T-helper 1 cell (primary cell): ENCODE data around the gene SYT8.

ENCODE experiments used
- DNase-seq, 5 donors: peaks; one replicate each; pipeline ENCODE4 v3.0.0-alpha.2; 2012 to 2020

SYT8 gene

GRCh38 chr11:1832211-1832919, 2.4 kb upstream of the SYT8 start:
- DNase-seq = peak in 4 of 5 donors; percentile 42 to 60 (median 58)

DNA sequence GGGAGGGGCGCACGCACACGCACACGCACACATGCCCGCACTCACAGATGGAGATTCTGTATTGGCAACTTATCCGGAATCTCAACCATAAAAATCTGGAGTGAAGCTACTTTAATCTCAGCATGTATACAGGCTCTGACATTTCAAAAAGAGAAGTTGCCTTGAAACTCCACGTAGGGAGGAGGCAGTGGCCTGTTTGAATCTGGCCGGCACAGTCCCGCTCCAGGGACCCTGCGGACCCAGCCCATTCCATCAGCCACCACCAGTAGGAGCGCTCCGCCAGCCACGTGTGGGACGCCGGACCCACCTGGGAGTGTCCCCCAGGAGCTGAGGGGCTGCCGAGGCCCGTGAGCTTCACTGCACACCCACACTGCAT, 1.9 kb upstream of the SYT8 start:
- DNase-seq = no peak

DNA sequence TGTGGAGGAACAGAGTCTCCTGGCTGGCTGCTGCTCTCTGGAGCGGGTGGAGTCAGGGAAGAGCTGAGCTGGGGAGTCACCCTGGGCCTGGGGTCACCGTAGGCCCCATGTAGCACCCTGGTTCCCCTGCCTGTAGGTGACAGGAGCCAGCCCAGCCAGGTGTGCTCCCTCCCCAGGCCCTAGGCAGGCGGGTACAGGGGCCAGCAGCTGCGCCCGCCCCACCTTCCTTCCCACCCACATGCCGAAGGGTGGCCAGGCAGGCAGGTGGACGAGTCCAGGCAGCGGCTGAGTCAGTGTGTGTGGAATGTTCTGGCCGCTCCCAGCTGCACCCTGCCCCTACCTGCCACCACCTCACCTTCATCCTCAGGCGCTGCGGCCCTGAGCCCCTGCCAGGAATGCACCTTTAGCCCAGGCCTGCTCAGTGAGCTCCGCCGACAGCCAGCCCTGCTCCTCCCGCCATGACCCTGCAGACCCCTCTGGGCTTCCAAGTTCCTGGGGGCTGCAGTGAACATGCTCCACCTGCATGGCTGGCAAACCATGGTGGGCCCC, 654 bp upstream of the SYT8 start:
- peak in 1 of 5 donors; percentile 6 for DNase-seq

DNA sequence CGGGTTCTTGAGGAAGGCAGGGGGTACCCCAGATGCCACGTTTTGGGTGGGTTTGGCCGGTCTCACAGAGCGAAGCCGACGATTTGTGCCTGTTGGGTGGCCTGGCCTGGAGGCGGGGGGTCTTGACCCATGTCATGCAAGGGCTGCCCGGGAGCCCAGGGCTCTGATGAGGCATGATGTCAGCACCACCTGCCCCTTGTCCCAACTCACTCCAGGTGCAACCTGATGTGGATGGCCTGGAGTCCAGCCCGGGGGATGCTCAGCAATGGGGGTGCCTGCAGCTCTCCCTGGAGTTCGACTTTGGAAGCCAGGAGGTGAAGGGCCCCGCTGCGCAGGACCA, 851 bp downstream of the SYT8 start:
- peak in 1 of 5 donors; percentile 5 for DNase-seq

- peak in 1 of 5 donors; percentile 11 for DNase-seq
These were observed 1.5 kb downstream of the SYT8 start for GRCh38 chr11:1836011-1836945.

DNA sequence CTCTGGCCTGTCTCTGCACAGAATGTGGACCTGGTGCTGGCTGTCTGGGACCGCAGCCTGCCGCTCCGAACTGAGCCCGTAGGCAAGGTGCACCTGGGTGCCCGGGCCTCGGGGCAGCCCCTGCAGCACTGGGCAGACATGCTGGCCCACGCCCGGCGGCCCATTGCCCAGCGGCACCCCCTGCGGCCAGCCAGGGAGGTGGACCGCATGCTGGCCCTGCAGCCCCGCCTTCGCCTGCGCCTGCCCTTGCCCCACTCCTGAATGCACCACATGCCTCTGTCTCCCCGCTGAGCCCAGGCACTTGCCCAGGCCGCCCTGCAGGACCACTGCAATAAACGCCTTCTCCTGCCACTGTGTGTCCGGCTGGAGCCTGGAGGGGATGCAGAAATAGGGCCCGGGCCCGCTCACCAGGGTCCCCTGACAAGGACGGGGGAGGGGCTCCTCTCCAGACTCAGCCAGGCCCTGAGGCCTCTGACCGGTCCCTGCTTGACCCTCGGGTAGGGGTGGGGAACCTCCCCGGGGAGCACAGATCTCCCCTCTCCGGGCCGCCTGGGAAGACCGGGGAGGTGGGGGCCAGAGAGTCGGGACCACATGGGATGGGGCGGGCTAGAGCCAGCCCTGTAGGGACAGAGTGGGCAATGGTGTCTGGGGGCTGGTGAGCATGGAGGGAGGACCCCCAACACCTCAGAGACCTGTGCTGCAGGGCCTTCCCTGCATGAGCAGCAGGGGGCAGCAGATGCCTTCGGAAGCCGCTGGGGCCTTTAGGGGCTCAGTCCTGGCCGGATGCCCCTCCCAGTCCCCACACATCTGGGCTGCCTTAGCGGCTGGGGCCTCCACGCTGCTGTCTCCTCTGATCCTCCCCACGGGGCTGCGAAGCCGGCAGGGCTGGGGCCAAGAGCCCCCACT, 2.6 kb downstream of the SYT8 start:
- DNase-seq = peak; percentile 55 to 75 (median 73)

DNA sequence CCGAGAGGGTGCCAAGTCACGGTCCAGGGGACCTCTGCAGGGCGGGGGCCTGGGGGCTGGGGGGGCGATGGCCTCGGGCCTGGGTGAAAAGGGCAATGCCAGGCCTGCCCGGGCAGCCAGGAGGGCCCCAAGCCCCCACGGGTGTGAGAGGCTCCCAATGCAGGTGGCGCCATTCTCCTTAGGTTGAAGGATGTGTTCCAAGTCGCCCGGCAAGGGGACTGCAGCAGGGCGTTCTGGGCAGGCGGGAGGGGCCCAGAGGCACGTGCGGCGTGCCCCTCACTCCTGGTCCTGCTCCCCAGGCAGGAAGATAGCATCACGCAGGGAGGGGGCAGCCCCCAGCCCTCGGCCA, 3.3 kb downstream of the SYT8 start:
- no peak for DNase-seq

DNA sequence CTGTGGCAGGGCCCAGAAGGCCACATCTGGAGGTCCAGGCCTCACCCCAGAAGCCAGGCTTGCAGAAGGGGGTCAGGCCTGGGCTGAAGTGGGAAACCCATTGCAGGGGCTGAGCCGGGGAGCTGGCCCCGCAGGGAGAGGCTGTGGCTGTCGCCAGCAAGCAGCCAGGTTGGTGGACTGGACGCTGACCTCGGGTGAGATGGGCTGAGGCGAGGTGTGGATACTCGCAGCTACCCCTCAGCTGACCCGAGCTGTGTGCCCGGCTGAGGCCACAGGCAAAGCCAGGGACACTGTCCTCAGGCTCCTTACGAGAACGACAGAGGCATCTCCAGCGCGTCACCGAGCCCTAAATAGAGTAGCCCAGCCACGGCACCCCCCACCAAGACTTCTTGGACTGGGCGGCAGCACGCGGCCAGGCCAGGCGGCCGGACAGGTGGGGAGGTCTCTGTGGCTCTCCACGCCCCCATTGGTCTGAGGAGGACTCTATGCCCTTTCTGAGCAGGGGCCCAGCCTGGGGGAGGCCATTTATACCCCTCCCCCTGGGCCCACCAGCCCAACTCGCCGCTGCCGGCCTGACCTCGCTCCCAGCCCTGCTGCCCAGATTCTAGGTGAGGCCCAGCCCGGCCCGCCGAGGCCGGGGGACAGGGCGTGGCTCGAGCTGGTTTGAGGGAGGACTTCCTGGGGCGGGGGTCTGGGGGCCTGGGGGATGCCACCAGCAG, 3.8 kb downstream of the SYT8 start, which contains the start of gene TNNI2:
TNNI2 (plus strand) TSS at position 556 of the 719 bp plus-strand sequence. CDS start 716 bp downstream, outside the sequence.
- peak in 2 of 5 donors; percentile 2 to 4 for DNase-seq

DNA sequence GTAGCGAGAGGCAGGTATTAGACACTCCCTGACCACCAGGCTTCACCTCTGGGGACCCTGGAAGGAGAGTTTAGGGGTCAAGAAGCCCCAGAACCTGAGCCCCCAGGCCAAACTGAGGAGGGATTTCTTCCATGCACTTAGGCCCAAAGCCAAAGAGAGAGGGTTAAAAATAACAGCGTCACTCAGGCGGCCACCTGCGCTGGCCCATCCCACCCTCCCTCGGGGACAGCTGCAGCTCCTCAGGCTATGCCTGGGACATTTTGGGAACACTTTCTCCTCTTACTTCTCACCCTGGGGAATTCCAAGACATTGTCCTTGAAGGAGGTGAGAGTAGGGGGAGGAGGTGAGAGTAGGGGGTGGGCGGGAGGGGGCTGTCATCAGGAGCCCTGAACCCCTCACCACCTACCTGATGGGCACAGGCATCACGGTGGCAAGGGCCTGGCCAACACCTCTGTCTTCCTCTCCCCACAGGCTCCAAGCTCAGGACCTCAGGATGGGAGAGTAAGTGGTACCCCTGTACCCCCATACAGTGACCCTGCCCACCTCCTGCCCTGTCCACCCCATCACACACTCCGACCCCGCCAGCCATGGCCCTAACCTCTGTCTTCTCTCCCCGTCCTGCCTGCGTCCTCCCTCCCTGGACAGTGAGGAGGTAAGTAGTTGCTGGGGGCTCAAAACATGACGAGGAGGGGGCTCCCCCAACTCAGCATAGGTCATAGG, 4.6 kb downstream of the SYT8 start:
- DNase-seq = peak in 1 of 5 donors; percentile 0

GRCh38 chr11:1839924-1840779, 5.4 kb downstream of the SYT8 start:
- peak in 1 of 5 donors; percentile 5 for DNase-seq

- DNase-seq = peak in 1 of 5 donors; percentile 1
These were observed 6.1 kb downstream of the SYT8 start for GRCh38 chr11:1840780-1841480.

DNA sequence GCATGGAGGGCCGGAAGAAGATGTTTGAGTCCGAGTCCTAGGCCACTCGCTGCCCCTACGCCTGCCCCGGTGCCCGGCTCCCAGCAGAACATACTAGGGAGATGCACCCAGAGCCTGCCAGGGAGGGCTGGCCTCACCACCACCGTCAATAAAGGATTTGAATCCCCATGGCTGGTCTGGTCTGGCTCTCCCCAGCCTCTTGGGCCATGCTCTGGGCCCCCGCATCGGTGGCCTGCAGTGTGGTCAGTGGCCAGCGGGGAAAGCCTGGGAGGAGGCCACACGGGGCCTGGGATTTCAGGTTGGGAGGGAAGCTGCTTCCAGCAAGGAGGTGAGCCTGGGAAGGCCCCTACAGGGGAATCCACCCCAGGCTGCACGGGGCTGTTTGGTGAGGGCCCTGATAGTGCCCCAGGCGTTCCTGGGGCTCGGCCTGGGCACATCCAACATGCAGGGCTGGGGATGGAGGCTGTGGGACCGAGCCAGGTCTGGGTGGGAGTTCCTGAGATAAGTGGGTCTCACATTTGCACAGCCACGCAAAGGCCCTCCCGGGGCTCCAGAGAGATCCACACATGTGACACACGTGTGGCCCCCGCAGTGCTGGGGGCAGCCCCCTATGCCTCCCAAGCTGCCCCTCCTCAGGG, 6.8 kb downstream of the SYT8 start:
- no peak for DNase-seq

DNA sequence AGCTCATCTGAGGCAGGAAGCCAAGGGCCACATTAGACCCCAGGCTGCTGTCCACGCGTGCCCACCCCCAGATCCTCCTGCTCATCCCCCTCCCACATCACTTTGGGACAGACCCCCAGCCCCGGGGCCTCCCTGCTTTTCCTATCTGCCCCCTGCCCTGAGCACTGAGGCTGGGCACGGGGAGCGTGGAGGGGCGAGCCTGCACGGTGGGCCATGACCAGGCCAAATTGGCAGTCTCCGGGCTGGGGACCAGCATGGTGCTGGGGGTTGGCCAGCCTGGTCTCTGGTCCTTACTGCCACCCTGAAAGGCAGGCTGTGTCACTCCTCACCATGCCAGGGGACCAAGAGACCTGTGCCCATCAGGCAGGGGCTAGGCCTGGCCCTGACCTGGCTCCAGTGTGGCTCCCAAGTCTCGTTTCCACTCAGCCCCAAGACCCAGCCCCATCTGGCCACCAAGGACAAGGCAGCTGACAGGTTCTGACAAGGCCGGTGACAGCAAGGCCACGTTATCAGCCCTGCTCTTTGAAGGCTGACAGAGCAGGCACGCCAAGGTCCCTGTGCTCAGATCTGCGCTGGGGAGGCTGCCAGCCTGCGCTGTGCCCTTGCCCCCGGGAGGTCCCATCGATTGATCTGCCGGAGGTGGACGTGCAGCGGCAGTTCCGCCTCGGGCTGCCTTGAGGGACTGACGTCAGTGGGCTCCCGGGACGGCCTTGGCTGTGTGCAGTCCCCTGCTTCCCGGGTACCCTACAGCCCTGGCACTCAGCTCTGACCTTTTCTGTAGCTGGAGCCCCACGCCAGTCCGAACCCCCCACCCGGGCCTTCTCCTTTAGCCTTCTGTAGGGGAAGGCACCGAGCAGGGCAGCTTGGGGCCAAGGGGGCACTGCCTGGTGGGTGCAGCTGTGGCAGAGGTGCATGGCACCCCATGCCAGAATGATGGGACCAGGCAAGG, 7.6 kb downstream of the SYT8 start:
- DNase-seq = no peak

- no peak for DNase-seq
These were observed 8.3 kb downstream of the SYT8 start for GRCh38 chr11:1843098-1843473.

GRCh38 chr11:1843796-1844195, 9.0 kb downstream of the SYT8 start:
- no peak for DNase-seq

DNA sequence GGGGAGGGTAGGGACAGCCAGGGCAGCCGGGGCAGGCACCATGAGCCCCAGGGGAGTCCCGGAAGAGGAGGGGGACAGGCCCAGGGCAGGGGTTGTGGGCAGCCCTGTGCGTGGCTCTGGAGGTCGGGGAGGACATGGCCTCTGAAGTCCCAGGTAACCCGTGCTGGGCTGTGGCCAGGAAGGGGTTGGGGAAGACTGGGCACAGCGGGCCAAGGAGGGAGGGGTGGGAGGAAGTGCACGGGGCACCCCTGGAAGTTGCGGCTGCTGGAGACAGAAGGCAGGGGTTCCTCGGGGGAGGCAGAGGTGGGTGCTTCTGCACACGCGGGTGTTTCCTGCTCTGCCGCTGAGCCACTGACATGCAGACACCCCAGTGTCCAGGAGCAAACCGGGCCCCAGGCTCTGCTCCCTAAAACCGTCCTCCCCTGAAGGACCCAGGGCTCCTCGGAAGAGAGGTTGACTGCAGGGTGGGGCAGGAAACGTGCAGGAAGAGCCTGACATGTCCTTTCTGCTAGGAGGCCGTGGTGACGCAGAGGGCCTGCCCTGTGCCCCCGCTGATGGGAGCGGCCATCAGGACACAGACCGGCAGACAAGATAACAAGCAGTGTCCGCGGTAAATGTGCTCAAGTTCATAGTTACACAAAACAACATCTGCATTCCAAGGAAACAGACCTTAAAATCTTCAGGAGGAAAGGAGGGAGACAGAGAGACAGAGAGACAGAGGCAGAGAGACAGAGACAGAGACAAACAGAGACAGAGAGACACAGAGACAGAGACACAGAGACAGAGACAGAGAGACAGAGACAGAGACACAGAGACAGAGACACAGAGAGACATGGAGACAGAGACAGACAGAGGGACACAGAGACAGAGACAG, 9.7 kb downstream of the SYT8 start:
- DNase-seq = peak in 1 of 5 donors; percentile 64

GRCh38 chr11:1845095-1845429, 10.3 kb downstream of the SYT8 start:
- no peak for DNase-seq
